ENCODE measurements around the gene GPR4.

Gene GPR4

GRCh38 chr19:45547965-45548609, 53.9 kb downstream of the GPR4 start:
- no peak for DNase-seq (ENCODE audit: low read depth)

GRCh38 chr19:45547211-45547770, 54.7 kb downstream of the GPR4 start:
- DNase-seq (ENCODE audit: low read depth) = no peak

DNA sequence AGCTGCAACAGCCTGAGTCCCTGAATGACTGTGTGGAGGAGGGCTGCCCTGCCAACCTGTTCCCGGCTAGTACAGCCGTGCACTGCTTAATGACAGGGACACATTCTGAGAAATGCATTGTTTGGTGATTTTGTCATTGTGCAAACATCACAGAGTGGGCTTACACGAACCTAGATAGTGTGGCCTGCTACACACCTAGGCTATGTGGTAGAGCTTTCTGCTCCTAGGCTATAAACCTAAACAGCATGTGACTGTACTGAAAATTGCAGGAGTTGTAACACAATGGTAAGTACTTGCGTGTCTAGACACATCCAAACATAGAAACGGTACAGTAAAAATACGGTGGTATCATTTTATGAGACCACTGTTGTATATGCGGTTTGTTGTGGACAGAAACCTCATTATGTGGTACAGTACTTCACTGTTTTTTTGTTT, 59.8 kb downstream of the GPR4 start:
- DNase-seq (ENCODE audit: low read depth) = no peak

Measured in stimulated activated CD8-positive, alpha-beta memory T cell treated with anti-CD3 and anti-CD28 coated beads, Interleukin-7, amount 100 ng/mL, for 24 hours (primary cell).